Adrenal gland (tissue), 5 donors: ENCODE results near the gene UQCR10.

Experiments
- POLR2A ChIP-seq, 2 donors: fragments of 450-650 bp; IDR thresholded peaks; one replicate each; pipeline ENCODE4 v1.6.1; 2017; ENCODE audit warnings: antibody characterized with exemption in 2 of 2, mild to moderate bottlenecking in 2 of 2, moderate library complexity in 1 of 2
- TF ChIP-seq, protein P1 (sequence below), 6 experiments: fragments of 450-650 bp in 4 of 6; fragments of 200-600 bp in 2 of 6; sonication (generic) in 1 of 6; IDR thresholded peaks; 1 replicate in 5 of 6; 2 replicates in 1 of 6; pipeline versions ENCODE4 v1.5.1 to v1.8.0; 2016 to 2021; ENCODE audit warnings: antibody characterized with exemption in 6 of 6, mild to moderate bottlenecking in 2 of 6, moderate library complexity in 1 of 6
- donor health status: DM: no; HTN: no; CAD: no.

DNA sequence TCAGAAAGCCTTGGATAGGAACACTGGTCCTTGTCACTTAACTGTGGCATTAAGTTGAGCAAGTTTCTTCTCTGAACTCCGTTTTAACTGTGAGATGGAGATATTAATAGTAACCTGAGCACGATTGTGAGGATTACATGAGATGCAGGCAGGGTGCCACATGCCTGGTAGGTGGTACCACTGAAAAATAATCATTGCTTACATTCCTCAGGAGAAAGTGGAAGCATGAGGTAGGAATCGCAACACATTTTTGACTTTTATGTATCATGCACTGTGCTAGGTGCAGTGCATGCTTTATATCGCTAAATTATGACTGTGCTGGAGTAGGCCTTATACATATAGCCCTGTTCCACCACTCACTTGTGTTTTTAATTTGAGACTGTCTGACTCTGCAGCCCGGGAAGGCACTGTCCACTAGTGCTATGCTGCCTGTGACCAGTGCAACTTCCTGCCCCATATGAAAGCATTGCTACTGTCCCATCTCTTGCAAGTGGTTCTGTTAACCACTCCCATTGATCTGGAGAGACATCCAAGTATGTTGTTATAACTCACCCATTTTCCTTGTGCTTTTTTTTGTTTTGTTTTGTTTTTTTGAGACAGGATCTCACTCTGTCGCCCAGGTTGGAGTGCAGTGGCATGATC is 1.0 kb downstream of the UQCR10 start:
- TF ChIP-seq, protein P1, sequence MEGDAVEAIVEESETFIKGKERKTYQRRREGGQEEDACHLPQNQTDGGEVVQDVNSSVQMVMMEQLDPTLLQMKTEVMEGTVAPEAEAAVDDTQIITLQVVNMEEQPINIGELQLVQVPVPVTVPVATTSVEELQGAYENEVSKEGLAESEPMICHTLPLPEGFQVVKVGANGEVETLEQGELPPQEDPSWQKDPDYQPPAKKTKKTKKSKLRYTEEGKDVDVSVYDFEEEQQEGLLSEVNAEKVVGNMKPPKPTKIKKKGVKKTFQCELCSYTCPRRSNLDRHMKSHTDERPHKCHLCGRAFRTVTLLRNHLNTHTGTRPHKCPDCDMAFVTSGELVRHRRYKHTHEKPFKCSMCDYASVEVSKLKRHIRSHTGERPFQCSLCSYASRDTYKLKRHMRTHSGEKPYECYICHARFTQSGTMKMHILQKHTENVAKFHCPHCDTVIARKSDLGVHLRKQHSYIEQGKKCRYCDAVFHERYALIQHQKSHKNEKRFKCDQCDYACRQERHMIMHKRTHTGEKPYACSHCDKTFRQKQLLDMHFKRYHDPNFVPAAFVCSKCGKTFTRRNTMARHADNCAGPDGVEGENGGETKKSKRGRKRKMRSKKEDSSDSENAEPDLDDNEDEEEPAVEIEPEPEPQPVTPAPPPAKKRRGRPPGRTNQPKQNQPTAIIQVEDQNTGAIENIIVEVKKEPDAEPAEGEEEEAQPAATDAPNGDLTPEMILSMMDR (IDR thresholded peaks at IDR 0.05) = no peak
- TF ChIP-seq POLR2A (IDR thresholded peaks at IDR 0.05) = no peak
